IMR-90 (cell line): ENCODE data around the gene EHHADH.

Experiments
- CTCF ChIP-seq: conservative IDR thresholded peaks from 2 replicates; pipeline ENCODE4 v1.5.1; 2012; ENCODE audit warnings: mild to moderate bottlenecking, low read depth, low read length, improper control_type of control experiment
- FOS ChIP-seq: fragments of 150-350 bp; IDR thresholded peaks from 2 replicates; pipeline ENCODE4 v1.6.1; 2016; ENCODE audit warnings: low read depth, low read length
- MXI1 ChIP-seq: IDR thresholded peaks from 2 replicates; pipeline ENCODE4 v1.6.1; 2012; ENCODE audit warnings: low read depth, mild to moderate bottlenecking, low read length, moderate library complexity, borderline replicate concordance
- NFE2L2 ChIP-seq: fragments of 150-350 bp; IDR thresholded peaks from 2 replicates; pipeline ENCODE4 v1.6.1; 2016; ENCODE audit warnings: low read depth, mild to moderate bottlenecking, low read length
- POLR2A ChIP-seq: IDR thresholded peaks from 2 replicates; pipeline ENCODE4 v1.6.1; 2012; ENCODE audit warnings: mild to moderate bottlenecking, low read depth, low read length
- RCOR1 ChIP-seq: IDR thresholded peaks from 2 replicates; pipeline ENCODE4 v1.6.1; 2012; ENCODE audit warnings: mild to moderate bottlenecking, low read length, improper control_type of control experiment; ENCODE audit not compliant: insufficient replicate concordance
- TF ChIP-seq, protein P1 (sequence below): fragments of 150-350 bp; IDR thresholded peaks from 2 replicates; pipeline ENCODE4 v1.6.1; 2016; ENCODE audit warnings: low read depth, mild to moderate bottlenecking, low read length, moderate library complexity, borderline replicate concordance

- TF ChIP-seq, protein P1, sequence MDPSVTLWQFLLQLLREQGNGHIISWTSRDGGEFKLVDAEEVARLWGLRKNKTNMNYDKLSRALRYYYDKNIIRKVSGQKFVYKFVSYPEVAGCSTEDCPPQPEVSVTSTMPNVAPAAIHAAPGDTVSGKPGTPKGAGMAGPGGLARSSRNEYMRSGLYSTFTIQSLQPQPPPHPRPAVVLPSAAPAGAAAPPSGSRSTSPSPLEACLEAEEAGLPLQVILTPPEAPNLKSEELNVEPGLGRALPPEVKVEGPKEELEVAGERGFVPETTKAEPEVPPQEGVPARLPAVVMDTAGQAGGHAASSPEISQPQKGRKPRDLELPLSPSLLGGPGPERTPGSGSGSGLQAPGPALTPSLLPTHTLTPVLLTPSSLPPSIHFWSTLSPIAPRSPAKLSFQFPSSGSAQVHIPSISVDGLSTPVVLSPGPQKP = no peak
- no peak for TF ChIP-seq CTCF
- no peak for TF ChIP-seq NFE2L2
- no peak for TF ChIP-seq POLR2A
- no peak for TF ChIP-seq RCOR1
- TF ChIP-seq FOS = no peak
- no peak for TF ChIP-seq MXI1
Measured at GRCh38 chr3:185225523-185225922, 28.3 kb downstream of the EHHADH start.
